GM13977 (cell line): ENCODE measurements around the gene PLXNA2.

Source experiments
- DNase-seq: peaks from one replicate; pipeline ENCODE4 v3.0.0; 2012; ENCODE audit warnings: low spot score
- in situ Hi-C: fragments of 300-500 bp; cut with MboI; formaldehyde crosslinking; loops from one replicate; pipeline ENCODE4 v1.12.0; 2022; ENCODE audit warnings: low sequenced_read_pairs, low pct_unique_long_range_greater_than_20kb, mixed read lengths, inconsistent platforms; ENCODE audit not compliant: unreplicated experiment
- TF ChIP-seq, protein P1 (sequence below): IDR thresholded peaks from 2 replicates; pipeline ENCODE4 v1.5.1; 2012; ENCODE audit warnings: mild to moderate bottlenecking, control low read depth; ENCODE audit not compliant: insufficient read depth; ENCODE audit errors: extremely low read depth, missing control alignments

PLXNA2 gene

GRCh38 chr1:208074353-208074752, 169.8 kb downstream of the PLXNA2 start:
- DNase-seq, result no peak
- TF ChIP-seq, protein P1, sequence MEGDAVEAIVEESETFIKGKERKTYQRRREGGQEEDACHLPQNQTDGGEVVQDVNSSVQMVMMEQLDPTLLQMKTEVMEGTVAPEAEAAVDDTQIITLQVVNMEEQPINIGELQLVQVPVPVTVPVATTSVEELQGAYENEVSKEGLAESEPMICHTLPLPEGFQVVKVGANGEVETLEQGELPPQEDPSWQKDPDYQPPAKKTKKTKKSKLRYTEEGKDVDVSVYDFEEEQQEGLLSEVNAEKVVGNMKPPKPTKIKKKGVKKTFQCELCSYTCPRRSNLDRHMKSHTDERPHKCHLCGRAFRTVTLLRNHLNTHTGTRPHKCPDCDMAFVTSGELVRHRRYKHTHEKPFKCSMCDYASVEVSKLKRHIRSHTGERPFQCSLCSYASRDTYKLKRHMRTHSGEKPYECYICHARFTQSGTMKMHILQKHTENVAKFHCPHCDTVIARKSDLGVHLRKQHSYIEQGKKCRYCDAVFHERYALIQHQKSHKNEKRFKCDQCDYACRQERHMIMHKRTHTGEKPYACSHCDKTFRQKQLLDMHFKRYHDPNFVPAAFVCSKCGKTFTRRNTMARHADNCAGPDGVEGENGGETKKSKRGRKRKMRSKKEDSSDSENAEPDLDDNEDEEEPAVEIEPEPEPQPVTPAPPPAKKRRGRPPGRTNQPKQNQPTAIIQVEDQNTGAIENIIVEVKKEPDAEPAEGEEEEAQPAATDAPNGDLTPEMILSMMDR, result no peak
- in situ Hi-C loops, result no loop called here

DNA sequence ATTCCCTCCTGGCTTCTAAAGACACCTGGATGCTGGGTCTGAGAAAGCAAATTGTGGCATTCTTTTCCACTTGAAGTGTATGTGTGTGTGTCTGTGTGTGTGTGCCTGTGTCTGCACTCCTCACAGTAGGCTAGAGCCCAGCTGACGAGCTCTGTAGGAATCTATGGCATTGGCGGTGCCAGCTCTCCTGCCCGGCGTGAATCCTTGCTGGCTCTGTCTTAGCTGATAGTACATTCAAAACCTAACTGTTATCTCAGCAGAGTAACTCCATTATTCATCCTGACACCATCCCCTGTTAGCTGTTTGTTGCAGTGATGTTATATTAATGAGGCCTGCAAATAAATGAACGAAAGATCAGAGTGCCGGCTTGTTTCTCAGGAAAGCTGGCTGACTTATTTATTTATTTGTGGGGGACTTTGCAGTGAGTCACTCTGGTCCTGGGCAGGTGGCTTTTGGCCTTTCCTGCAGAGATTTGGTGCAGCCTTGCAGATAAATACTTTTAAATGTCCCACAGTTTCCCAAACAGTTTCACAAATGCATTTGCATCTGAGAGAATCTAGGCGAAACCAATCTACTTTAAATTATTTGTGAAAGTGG, 172.7 kb downstream of the PLXNA2 start:
- TF ChIP-seq, protein P1, result no peak
- DNase-seq, result no peak
- in situ Hi-C loops, result no loop called here

GRCh38 chr1:208069908-208070307, 174.3 kb downstream of the PLXNA2 start:
- in situ Hi-C loops, result no loop called here
- TF ChIP-seq, protein P1, result no peak
- DNase-seq, result no peak

DNA sequence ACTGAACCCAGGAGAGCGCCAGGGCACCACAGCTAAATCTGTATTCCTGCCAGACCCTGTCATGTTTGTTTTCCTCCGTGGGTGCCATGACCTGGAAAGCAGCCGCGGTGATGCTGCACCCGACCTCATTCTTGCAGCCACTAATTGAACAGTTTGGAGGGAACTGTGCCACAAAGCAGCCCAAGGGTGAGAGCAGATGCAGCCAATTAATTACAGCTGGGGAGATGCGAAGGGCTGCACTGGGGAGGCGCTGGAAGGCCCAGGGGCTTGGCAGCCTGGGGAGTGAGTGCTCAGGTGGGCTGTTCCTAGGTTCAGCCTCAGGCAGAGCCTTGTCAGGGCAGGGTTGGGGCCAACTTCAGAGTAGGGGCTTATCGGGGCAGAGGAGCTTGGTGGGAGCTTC, 174.9 kb downstream of the PLXNA2 start:
- no peak for DNase-seq
- TF ChIP-seq, protein P1, result no peak
- in situ Hi-C loops, result no loop called here

DNA sequence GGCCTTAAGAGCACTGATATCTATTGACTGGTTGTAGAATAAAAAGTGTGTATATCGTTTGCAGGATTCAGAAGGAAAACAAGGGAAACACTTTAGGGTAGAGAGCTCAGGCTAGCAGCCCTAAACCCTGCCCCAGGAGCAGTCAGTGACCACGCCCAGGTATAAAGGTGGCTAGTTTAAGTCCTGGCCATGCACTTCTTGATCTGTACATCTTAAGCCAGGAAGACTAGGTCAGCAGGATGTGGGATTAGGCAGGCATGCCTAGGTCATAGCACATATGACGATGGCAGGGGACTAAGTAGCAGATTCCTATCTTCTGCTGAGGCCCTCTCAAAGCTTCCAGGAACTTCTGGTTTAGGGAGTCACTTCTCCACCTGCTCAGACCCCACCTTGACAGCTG, 175.3 kb downstream of the PLXNA2 start:
- in situ Hi-C loops, result no loop called here
- DNase-seq, result no peak
- TF ChIP-seq, protein P1, result no peak

GRCh38 chr1:208068407-208068806, 175.8 kb downstream of the PLXNA2 start:
- DNase-seq, result no peak
- in situ Hi-C loops, result no loop called here
- TF ChIP-seq, protein P1, result no peak
